Loucy (cell line): ENCODE measurements around the gene PAPOLG.

Experiments
- H2AFZ ChIP-seq: fragments of 200-600 bp; sonication (generic); 2 replicates; pipeline ENCODE4 v1.6.0; 2016; ENCODE audit warnings: antibody characterized with exemption, mild to moderate bottlenecking, low read length, moderate library complexity
- H3F3A ChIP-seq: fragments of 200-600 bp; 2 replicates; pipeline ENCODE4 v1.6.0; 2016; ENCODE audit warnings: antibody characterized with exemption, low read depth, mild to moderate bottlenecking
- H3K27me3 ChIP-seq: fragments of 200-600 bp; sonication (generic); 2 replicates; pipeline ENCODE4 v1.6.1; 2014; ENCODE audit warnings: low read length, mild to moderate bottlenecking; ENCODE audit not compliant: insufficient read depth, poor library complexity, severe bottlenecking
- H3K36me3 ChIP-seq: fragments of 200-600 bp; sonication (generic); 2 replicates; pipeline ENCODE4 v1.6.1; 2016; ENCODE audit warnings: low read length; ENCODE audit not compliant: insufficient read depth
- H3K4me1 ChIP-seq: fragments of 200-600 bp; sonication (generic); 2 replicates; pipeline ENCODE4 v1.5.1; 2014; ENCODE audit warnings: low read length, mild to moderate bottlenecking; ENCODE audit not compliant: insufficient read depth, poor library complexity, severe bottlenecking
- H3K4me2 ChIP-seq: fragments of 200-600 bp; sonication (generic); 2 replicates; pipeline ENCODE4 v1.6.0; 2014; ENCODE audit warnings: antibody characterized with exemption, low read length, low read depth, mild to moderate bottlenecking; ENCODE audit not compliant: poor library complexity, severe bottlenecking
- H3K4me3 ChIP-seq: fragments of 200-600 bp; sonication (generic); 2 replicates; pipeline ENCODE4 v1.5.1; 2014; ENCODE audit warnings: low read length, mild to moderate bottlenecking, mixed read lengths; ENCODE audit not compliant: poor library complexity, severe bottlenecking
- H3K79me2 ChIP-seq: fragments of 200-600 bp; sonication (generic); 2 replicates; pipeline ENCODE4 v1.6.1; 2014; ENCODE audit warnings: low read length; ENCODE audit not compliant: insufficient read depth
- H3K9ac ChIP-seq: fragments of 200-600 bp; sonication (generic); 2 replicates; pipeline ENCODE4 v1.6.0; 2014; ENCODE audit warnings: mild to moderate bottlenecking, low read depth, low read length, moderate library complexity; ENCODE audit not compliant: poor library complexity, severe bottlenecking
- H3K9me2 ChIP-seq: fragments of 200-600 bp; sonication (generic); replicated peaks from 2 replicates; pipeline ENCODE4 v1.6.1; 2016; ENCODE audit warnings: low read depth, low read length, mixed read lengths
- H3K9me3 ChIP-seq: fragments of 200-600 bp; sonication (generic); 2 replicates; pipeline ENCODE4 v1.6.1; 2014; ENCODE audit warnings: mild to moderate bottlenecking, antibody characterized with exemption, low read length, low read depth; ENCODE audit not compliant: insufficient read depth
- H4K20me1 ChIP-seq: fragments of 200-600 bp; sonication (generic); 2 replicates; pipeline ENCODE4 v1.6.0; 2014; ENCODE audit warnings: antibody characterized with exemption, low read length, mild to moderate bottlenecking; ENCODE audit not compliant: insufficient read depth, poor library complexity, severe bottlenecking
- EZH2phosphoT487 ChIP-seq: fragments of 200-600 bp; IDR thresholded peaks from 2 replicates; pipeline ENCODE4 v1.6.1; 2018; ENCODE audit warnings: antibody characterized with exemption, mild to moderate bottlenecking, moderate library complexity, borderline replicate concordance
- TF ChIP-seq, protein P1 (sequence below): fragments of 200-600 bp; sonication (generic); conservative IDR thresholded peaks from 2 replicates; pipeline ENCODE4 v1.5.1; 2014; ENCODE audit warnings: mild to moderate bottlenecking, antibody characterized with exemption, low read length

PAPOLG gene

DNA sequence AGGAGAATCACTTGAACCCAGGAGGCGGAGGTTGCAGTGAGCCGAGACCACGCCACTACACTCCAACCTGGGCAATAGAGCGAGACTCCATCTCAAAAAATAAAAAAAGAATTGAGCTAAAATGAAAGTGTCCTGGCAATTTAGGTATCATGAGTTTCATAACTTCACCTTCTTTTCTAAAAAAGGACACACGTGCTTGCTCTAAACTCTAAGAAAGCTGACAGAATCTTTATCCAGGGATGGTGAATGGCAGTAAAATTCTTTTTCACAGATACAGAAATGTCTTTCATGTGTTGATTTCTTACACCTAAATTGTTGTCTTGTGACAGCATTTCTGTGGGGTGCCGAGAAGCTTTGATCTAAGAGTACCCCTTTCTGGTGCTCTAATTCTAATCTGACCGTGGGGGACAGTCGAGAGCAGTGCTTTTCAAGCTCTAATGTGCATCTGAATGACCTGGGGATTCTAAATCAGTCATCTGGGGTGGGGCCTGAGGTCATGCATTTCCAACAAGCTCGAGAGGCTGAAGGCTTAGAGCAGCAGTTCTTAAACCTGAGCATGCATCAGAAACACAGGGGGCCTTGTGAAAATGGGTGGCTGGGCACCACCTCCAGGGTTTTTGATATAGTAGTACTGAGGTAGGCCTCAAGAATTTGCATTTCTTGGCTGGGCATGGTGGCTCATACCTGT lies 83.2 kb downstream of the PAPOLG start:
- no peaks in the 10 kb centered on the region for H3K9me3 ChIP-seq
- peak overlapping the region; percentile 4 for H3K4me2 ChIP-seq
- TF ChIP-seq, protein P1, sequence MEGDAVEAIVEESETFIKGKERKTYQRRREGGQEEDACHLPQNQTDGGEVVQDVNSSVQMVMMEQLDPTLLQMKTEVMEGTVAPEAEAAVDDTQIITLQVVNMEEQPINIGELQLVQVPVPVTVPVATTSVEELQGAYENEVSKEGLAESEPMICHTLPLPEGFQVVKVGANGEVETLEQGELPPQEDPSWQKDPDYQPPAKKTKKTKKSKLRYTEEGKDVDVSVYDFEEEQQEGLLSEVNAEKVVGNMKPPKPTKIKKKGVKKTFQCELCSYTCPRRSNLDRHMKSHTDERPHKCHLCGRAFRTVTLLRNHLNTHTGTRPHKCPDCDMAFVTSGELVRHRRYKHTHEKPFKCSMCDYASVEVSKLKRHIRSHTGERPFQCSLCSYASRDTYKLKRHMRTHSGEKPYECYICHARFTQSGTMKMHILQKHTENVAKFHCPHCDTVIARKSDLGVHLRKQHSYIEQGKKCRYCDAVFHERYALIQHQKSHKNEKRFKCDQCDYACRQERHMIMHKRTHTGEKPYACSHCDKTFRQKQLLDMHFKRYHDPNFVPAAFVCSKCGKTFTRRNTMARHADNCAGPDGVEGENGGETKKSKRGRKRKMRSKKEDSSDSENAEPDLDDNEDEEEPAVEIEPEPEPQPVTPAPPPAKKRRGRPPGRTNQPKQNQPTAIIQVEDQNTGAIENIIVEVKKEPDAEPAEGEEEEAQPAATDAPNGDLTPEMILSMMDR: no peak
- TF ChIP-seq EZH2phosphoT487: no peak
- H3K4me3 ChIP-seq: no peak overlapping the region
- H3K9ac ChIP-seq: peak overlapping the region; percentile 32
- no peaks in the 10 kb centered on the region for H4K20me1 ChIP-seq
- H3K4me1 ChIP-seq: peaks cover 72% of the 10 kb centered on the region
- no peaks in the 10 kb centered on the region for H3K27me3 ChIP-seq
- no peak overlapping the region for H2AFZ ChIP-seq
- no peaks in the 10 kb centered on the region for H3K9me2 ChIP-seq
- no peaks in the 10 kb centered on the region for H3K79me2 ChIP-seq
- H3F3A ChIP-seq: peaks cover 17% of the 10 kb centered on the region
- H3K36me3 ChIP-seq: no peaks in the 10 kb centered on the region

- H3K36me3 ChIP-seq: no peaks in the 10 kb centered on the region
- H2AFZ ChIP-seq: no peak overlapping the region
- no peaks in the 10 kb centered on the region for H3K9me3 ChIP-seq
- H3K4me1 ChIP-seq: peaks cover 73% of the 10 kb centered on the region
- peak overlapping the region; percentile 65 for H3K4me2 ChIP-seq
- peak overlapping the region; percentile 37 for H3K9ac ChIP-seq
- H3K79me2 ChIP-seq: no peaks in the 10 kb centered on the region
- peaks cover 17% of the 10 kb centered on the region for H3F3A ChIP-seq
- no peaks in the 10 kb centered on the region for H3K27me3 ChIP-seq
- no peaks in the 10 kb centered on the region for H3K9me2 ChIP-seq
- TF ChIP-seq EZH2phosphoT487: no peak
- TF ChIP-seq, protein P1: no peak
- H4K20me1 ChIP-seq: no peaks in the 10 kb centered on the region
- H3K4me3 ChIP-seq: peak overlapping the region; percentile 26
Observed at GRCh38 chr2:60840880-60841279, 84.8 kb downstream of the PAPOLG start.

DNA sequence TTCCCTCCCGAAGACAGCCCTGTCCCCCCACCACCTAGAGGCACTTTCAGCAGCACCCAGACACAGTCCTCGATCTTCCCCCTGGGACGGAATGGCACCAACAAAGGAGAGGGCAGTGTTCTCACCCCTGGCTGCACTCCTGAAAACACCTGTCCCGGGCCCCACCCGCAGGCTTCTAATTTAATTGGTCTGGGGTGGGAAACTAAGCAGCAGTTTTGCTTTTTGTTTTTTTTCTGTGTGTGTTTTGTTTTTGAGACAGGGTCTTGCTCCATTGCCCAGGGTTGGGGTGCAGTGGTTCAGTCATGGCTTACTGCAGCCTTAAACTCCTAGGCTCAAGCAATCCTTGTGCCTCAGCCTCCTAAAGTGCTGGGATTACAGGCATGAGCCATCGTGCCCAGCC lies 86.9 kb downstream of the PAPOLG start:
- H3K4me1 ChIP-seq: peaks cover 55% of the 10 kb centered on the region
- H3K79me2 ChIP-seq: no peaks in the 10 kb centered on the region
- no peak for TF ChIP-seq EZH2phosphoT487
- TF ChIP-seq, protein P1: no peak
- H3K9ac ChIP-seq: peak overlapping the region; percentile 22
- no peak overlapping the region for H3K4me3 ChIP-seq
- H4K20me1 ChIP-seq: no peaks in the 10 kb centered on the region
- peaks cover 17% of the 10 kb centered on the region for H3F3A ChIP-seq
- no peaks in the 10 kb centered on the region for H3K36me3 ChIP-seq
- H3K27me3 ChIP-seq: no peaks in the 10 kb centered on the region
- H2AFZ ChIP-seq: peak overlapping the region; percentile 20; the same call in 1 of the 2 replicates
- no peaks in the 10 kb centered on the region for H3K9me3 ChIP-seq
- H3K9me2 ChIP-seq: no peaks in the 10 kb centered on the region
- H3K4me2 ChIP-seq: no peak overlapping the region
